ENCODE data around the gene CDKL2. TPM values are rescaled to one million over a fixed set of nuclear protein-coding genes. Genes with fewer than 3 reads are reported as not detected.
"Not testable (repeated sequence)": the region's sequence is repeated elsewhere in the genome, so short reads cannot be mapped to it uniquely, and the experiment has no call there.

The CDKL2 gene
- under 1 TPM; 0.62 to 0.65 TPM for total RNA-seq
- long read RNA-seq = 0 reads

DNA sequence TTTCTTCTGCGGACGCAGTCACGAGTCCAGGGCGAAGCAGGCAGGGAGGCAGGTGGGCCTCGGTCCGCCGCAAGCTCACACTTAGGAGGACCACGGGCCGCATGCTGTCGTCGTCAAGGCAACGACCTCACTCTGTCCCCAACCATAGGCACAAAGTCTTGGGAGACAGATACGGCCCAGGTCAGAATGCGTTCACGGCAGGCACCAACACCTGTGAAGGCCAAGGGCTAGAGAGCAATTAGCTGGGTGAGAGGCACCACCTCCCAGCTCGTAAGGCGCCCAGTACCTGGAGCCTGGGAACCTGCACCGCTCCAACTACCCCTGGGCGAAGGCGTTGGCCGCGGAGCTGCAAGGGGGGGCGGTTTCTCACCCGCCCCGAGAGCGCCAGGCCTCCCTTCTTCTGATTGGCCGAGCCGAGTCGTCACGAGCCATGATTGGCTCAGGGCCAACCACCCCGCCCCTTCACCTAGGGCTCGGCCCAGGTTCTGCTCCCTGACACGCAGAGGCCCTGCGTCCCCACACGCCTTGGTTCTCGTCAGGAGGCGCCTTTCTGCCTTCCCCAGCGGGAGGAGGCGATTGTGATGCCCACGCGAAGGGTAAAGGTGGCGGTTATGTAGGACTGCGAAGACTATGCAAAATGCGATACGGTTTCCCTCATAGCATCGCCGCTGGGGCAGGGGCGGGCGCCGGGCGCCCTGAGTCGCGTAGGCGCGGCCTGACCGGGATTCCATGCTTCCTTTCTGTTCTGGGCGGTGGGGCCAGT is at the start of gene CDKL2:
Gene CDKL2, minus strand, starts transcription at position 355 of the 763 bp plus-strand sequence. CDS start 4,540 bp downstream, outside the sequence.
- ATAC-seq (peak; percentile 98 to 99), DNase-seq (peak; percentile 88)
- intact Hi-C loops (cut with DNase I) = no loop called here

DNA sequence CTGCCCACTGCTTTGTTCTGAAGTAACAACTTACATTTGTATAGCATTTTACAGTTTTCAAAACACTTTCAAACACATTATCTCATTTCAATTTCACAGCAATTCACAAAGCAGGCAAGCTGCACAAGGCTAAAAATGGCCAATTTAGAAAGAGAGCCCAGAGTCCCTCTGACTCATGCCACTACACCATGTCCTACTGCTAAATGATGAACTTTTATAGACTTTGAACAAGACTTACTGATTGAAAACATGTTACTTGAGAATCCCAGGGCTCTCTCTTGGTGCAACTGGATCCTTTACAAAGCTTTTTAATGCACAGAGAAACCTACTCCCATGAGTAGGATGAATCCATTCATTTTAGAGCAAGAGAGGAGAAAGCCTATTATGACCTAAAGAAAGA is 48.6 kb upstream of the CDKL2 start:
- intact Hi-C loops (cut with DNase I) = loop anchor here in 1 of 2 donors (10.0 kb wide), 1 partner anchor 46 kb away; the partner anchor contains the start of gene USO1
- ATAC-seq (no peak), DNase-seq (no peak)

DNA sequence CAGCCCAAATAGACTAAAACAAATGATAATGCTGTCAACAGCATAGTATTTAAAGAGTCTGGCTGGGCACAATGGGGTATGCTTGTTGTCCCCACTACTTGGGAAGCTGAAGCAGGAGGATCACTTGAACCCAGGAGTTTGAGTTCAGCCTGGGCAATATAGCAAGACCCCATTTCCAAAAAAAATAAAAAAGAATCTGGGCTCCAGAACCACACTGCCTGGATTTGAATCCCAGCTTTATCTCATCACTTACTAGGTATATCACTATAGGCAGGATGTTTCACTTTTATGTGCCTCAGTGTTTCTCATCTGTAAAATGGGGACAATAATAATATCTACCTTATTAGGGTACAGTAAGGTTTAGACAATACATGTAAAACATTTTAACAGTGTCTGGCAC is 48.1 kb upstream of the CDKL2 start:
- ATAC-seq = no peak
- intact Hi-C loops (cut with DNase I) = loop anchor here in 1 of 2 donors (10.0 kb wide), 1 partner anchor 46 kb away; the partner anchor contains the start of gene USO1
- DNase-seq = no peak

DNA sequence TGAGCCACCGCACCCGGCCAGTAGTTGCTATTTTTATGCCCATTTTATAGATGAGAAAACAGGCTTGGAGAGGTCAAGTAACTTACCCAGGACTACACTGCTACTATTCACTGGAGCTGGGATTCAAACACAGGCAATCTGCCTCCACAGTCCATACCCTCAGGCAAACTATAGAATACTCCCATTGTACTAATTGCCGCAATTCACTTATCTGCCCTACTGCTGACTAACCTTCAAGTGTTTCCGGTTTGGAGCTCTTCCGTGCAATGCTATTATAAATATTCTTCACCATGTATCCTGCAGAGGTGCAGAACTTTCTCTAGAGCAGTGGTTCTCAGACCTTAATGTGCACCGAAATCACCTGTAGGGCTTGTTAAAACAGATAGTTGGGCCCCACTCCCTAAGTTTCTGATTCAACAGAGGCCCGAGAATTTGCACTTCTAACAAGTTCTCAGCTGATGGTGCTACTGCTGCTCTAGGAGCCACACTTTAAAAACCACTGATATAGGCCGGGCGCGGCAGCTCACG is 44.7 kb upstream of the CDKL2 start:
- DNase-seq (no peak), ATAC-seq (no peak)
- intact Hi-C loops (cut with DNase I) = loop anchor here in 1 of 2 donors (10.0 kb wide), 1 partner anchor 50 kb away; the partner anchor contains the start of gene USO1

DNA sequence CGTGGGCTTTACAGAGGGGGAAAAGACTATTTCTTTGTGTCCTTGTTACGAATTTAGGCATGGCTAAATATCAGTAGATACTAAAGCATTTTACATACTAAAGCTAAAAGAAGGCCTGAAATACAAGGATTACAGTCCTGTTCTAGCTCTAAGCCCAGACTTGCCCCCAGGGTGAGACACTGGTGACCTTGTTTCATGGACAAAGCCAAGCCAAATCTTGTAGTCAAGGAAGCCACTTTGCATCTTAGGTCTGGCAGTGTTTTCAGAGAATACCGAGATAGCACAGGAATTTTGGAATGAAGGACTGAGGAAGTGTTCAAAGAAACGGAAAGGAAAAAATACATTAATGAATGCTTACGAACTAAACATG is 43.6 kb upstream of the CDKL2 start:
- intact Hi-C loops (cut with DNase I) = loop anchor here (1.0 to 10.0 kb wide), 2 partner anchors 50 to 51 kb away; partner anchors contain the start of gene USO1 (in 2 of the 2)
- no peak for ATAC-seq
- no peak for DNase-seq

DNA sequence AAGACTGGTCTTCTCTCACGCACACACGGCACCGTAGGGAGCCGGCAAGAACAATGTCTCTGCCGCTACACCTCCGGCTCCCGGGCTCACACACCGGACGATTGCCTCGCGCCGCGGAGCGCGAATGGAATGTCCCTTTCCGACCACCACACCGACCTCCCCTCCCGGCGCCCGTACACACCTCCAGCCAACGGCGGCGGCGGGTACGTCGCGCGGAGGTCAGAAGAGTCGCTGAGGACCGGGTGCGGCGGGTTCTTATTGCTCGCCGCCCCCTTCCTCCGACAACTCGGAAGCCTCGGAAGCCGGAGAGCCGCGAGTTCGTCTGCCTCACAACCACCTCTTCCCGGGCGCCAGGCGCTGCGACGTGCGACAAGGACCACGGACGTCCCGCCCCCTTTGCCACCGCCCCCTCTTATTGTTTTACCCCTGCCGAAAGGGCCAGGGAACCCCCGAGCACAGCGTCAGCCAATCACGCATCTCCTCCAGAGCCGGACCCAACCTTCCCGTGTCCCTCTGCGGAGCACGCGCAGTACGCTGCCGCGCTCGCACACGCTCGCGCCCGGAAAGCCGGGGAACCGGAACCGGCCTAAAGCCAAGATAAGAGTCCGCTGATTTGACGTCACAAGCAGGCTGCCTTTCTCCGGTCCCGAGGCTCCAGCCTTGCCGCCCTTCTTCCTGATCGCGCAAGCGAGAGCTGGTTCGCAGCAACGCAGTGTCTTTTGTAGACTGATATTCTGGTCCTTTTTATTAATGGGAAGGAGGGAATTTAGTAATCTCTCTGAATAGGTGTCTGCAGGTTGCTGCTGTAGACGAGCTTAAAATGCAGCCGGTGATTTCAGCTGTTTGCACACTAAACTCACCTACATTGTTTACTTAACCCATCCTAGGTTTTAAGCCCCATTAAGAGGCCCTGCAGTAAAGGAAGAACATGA is 43.0 kb upstream of the CDKL2 start, which contains the start of gene G3BP2:
Gene G3BP2, minus strand, starts transcription at position 385 of the 932 bp plus-strand sequence. CDS start 11,386 bp downstream, outside the sequence.
- ATAC-seq (peak; percentile 99 to 100), DNase-seq (peak; percentile 99)
- intact Hi-C loops (cut with DNase I) = loop anchor here (1.0 to 10.0 kb wide), 2 partner anchors 51 to 52 kb away; partner anchors contain the start of gene USO1 (in 2 of the 2)

DNA sequence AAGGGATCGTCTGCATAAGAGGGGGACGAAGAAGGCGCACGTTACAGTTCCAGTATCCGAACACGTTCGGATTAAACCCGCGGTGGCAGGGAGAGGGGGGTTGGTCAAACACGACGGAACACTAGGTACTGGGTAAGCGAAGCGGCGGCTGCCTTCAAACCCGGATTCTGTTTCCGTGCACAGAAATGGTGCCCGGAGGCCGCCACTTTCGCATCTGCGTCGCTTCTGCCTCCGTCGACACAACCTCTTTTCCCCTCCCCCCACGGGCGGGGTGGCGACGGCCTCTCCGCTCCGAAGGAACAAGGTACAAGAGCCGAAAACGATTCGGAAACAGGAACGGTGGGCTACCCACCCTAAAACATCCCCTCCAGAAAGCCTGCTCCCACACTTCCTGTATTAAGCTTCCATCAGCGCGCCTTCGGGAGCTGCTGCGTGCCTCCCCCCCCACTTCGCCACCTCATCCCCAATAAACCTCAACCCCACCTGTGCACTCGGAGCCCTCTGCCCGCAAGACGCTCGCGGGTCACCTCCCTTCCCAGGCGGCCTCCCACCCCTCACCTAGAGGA is 42.2 kb upstream of the CDKL2 start:
- ATAC-seq (peak; percentile 24 to 49), DNase-seq (peak; percentile 72)
- intact Hi-C loops (cut with DNase I) = loop anchor here (1.0 to 10.0 kb wide), 2 partner anchors 52 kb away; partner anchors contain the start of gene USO1 (in 2 of the 2)

DNA sequence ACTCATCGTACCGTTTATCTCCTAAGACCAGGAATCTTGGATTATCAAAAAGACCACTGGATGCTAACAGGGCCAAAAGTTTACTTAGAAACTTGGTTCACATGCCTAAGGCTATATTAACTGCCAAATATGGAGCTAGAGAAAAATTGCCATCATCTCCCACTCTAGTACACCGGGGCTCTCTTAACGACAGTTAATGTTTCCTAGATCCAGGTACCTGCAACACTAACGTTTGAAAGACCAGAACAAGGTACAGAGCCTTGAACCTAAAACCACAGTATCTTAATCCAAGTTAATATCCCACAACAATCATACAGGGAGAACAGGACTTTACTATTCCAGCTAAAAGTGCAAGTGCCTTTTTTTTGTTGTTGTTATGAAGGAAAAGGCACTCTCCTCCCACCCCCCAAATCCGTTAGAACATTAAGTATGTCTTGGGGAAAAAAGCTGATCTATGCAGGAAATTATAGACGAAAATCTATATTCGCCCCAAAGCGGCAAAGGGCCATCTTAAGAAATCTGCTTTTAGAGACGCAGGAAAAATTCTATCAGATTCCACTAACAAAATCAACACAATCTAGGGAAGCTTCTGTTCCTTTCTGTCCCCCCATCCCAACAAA is 41.6 kb upstream of the CDKL2 start:
- ATAC-seq (no peak), DNase-seq (no peak)
- intact Hi-C loops (cut with DNase I) = loop anchor here in 1 of 2 donors (10.0 kb wide), 1 partner anchor 53 kb away; the partner anchor contains the start of gene USO1

DNA sequence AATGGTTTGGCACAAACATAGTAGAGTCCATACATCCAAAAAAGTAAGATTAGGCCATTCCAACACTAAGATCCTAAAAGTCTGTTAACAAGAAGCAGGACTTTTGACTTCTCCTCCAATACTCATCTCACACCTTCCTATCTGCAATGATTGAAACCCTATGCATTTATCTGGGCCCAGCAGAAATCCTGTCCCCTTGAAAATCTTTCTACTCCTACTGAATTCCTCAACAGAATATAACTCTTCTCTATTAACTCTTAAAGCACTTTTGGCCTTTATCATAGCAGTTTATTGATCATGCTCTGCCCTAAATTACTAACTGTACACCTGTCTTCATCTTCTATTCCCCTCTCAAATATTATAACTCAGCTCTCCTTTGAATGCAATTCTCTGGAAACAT is 38.3 kb upstream of the CDKL2 start:
- no peak for DNase-seq
- intact Hi-C loops (cut with DNase I) = no loop called here
- no peak for ATAC-seq

DNA sequence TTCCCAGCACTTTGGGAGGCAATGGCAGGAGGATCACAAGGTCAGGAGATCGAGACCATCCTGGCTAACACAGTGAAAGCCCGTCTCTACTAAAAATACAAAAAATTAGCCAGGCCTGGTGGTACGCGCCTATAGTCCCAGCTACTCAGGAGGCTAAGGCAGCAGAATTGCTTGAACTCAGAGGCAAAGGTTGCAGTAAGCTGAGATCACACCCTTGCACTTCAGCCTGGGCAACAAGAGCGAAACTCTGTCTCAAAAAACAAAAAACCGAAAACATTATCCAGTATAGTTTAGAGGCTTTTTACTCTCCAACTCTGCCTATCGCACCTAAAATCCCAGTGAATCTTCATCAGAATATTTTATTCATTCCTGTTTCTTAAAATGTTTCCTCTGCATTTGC is 37.3 kb upstream of the CDKL2 start:
- DNase-seq; ATAC-seq; intact Hi-C loops (cut with DNase I): not testable (repeated sequence)

DNA sequence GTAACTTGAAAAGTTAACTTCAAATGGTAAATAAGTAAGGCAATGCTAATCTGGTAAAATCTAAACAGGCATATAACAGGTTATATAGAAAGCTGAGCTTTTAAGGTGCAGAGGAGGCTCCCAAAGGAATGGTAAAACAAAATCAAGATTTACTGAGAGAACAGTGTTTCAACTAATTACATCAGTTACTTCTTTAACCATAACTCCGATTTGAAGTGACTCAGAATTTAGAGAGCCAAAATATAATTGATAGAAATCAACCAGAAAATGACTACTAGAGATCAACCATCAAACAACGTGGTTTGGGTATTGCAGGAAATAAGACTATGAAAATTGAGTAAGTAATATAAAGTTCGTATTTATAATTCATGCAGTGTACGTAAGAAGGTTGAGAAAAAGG is 36.0 kb upstream of the CDKL2 start:
- intact Hi-C loops (cut with DNase I) = no loop called here
- DNase-seq (no peak), ATAC-seq (no peak)

DNA sequence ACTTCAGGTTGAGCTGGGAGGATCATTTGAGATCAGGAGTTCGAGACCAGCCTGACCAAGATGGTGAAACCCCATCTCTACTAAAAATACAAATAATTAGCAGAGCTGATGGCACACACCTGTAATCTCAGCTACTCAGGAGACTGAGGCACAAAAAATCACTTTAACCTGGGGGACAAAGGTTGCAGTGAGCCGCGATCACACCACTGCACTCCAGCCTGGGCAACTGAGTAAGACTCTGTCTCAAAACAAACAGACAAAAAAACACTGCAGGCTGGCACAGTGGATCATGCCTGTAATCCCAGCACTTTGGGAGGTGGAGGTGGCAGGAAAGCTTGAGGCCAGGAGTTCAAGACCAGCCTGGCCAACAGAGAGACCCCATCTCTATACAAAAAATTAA is 34.3 kb upstream of the CDKL2 start:
- DNase-seq; intact Hi-C loops (cut with DNase I); ATAC-seq: not testable (repeated sequence)

DNA sequence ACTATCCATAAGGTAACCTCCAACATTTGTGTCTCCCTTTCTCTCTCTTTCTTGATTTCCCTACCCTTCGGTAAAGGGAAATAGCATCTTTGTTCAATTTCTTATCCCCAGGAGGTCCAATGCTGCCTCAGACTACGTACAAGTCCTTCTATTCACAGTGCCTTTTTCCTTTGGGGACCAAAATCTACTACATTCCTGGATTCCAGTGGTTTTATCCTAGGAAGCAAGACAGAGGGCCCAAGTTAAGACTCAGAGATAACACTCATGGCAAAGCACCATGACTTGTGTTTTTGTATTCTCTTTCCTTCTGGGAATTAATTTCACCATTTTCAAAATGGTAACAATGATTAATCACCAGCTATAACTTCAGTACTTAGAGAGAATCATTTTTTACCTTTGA is 32.3 kb upstream of the CDKL2 start:
- intact Hi-C loops (cut with DNase I) = no loop called here
- ATAC-seq = no peak

DNA sequence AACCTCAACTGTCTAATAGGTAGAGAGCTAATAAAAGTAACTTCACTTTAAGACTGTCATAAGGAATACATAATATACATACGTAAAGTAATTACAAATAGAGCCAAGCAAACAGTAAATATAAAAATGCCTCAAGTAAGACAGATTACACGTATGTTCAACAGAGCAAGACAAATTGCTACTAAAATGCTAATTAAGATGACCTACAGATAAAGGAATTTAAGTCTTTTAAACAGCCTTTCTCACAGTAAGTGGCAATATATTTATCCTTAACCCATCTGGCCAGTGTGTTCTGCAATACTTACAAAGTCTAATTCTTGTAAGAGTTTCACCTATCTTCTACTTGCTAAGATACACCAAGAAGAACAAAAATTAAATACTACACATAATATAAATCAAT is 30.2 kb upstream of the CDKL2 start:
- no peak for DNase-seq

More for the DNA sequence above, 32.3 kb upstream of the CDKL2 start:
- no peak for DNase-seq

DNA sequence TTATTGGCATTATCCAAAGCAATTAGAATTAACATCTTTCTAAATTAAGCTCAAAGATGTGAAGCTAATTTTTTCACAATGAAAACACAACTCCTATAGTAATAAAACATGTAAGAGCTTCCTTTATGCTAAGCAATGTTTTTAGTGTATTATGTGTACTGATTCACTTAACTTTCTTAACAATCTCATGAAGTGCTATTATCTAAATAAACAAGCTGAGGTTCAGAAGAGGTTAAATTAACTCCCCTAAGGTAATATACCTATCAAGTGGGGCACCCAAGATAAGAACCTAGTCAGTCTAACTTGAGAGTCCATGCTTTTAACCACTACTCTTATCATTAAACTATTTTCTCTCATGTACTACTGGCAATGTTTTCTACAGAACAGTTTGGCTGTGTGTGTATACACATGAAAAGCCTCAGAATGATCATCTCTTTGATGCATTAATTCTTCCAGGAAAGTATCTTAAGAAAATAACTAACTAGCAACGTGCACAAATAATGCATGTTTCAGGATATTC is 29.2 kb upstream of the CDKL2 start:
- DNase-seq (no peak), ATAC-seq (no peak)
- intact Hi-C loops (cut with DNase I) = loop anchor here in 1 of 2 donors (10.0 kb wide), 1 partner anchor 115 kb away; no protein-coding TSS in a partner anchor

More for the DNA sequence above, 30.2 kb upstream of the CDKL2 start:
- intact Hi-C loops (cut with DNase I) = no loop called here
- ATAC-seq = no peak

DNA sequence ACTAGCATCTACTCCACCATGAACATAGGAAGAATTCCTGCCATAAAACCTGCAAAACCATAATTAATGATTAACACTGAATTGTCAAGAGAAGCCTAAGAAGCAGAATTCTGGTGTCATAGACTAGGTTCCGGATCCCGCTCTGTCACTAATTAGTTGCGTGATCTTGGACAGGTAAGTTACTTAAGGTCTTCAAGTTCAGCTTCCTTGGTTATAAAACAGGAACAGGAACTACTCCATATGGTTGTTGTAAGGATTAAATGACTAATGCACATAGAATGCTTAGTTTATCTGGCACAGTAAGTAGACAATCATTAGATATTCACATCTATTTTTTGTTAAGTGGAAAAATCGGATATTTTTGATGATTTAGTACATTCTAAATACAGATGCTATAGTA is 28.5 kb upstream of the CDKL2 start:
- intact Hi-C loops (cut with DNase I) = loop anchor here in 1 of 2 donors (10.0 kb wide), 1 partner anchor 116 kb away; no protein-coding TSS in a partner anchor
- no peak for ATAC-seq
- no peak for DNase-seq

DNA sequence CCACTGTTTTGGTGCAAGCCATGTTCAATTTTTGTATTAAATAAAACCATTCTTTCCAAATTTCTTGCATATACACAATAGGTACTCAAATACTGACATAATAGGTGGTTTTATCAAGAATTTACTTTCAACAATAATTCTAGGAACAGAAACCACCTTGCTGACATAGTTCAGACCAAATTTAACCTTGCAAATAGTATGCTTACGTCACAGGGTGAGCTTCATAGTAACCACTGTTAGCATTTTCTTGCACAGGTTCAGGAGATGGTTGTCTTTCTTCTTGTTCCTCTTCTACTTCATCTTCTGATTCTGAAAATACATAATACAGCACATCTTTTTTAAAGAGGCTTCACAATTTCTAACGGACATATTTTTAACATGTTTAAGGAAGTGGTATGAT is 25.2 kb upstream of the CDKL2 start:
- intact Hi-C loops (cut with DNase I) = loop anchor here in 1 of 2 donors (10.0 kb wide), 1 partner anchor 119 kb away; no protein-coding TSS in a partner anchor
- no peak for ATAC-seq
- no peak for DNase-seq

DNA sequence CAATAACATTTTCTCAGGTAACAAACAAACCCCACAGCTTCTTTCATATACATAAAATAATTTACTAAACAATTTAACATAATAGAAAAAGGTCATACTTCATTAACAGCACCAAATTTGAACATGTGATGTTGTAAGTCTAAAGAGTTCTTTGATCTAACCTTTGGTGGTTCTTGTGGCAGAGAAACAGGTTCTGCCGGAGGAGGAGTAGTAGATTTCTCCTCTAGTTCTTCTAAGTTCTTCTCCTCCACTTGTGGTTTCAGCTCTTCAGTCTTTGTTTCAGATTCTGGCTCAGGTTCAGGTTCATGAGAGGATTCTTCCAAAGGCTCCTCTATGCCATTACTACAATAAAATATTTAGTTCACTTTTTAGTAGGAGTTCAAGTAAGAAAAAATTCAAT is 24.6 kb upstream of the CDKL2 start:
- intact Hi-C loops (cut with DNase I) = loop anchor here in 1 of 2 donors (10.0 kb wide), 1 partner anchor 120 kb away; no protein-coding TSS in a partner anchor
- no peak for ATAC-seq
- no peak for DNase-seq

All from left cardiac atrium (tissue), 4 donors.